ENCODE measurements around the gene PRKCE.

- TF ChIP-seq EZH2 (IDR thresholded peaks at IDR 0.05), result no peak
- TF ChIP-seq POLR2AphosphoS5 (IDR thresholded peaks at IDR 0.05; ENCODE audit: borderline replicate concordance, low read depth, low read length), result no peak
These were observed 443.2 kb downstream of the PRKCE start for GRCh38 chr2:46094689-46095088.
